Measurements from ENCODE around the gene PTPRN2.

The PTPRN2 gene

DNA sequence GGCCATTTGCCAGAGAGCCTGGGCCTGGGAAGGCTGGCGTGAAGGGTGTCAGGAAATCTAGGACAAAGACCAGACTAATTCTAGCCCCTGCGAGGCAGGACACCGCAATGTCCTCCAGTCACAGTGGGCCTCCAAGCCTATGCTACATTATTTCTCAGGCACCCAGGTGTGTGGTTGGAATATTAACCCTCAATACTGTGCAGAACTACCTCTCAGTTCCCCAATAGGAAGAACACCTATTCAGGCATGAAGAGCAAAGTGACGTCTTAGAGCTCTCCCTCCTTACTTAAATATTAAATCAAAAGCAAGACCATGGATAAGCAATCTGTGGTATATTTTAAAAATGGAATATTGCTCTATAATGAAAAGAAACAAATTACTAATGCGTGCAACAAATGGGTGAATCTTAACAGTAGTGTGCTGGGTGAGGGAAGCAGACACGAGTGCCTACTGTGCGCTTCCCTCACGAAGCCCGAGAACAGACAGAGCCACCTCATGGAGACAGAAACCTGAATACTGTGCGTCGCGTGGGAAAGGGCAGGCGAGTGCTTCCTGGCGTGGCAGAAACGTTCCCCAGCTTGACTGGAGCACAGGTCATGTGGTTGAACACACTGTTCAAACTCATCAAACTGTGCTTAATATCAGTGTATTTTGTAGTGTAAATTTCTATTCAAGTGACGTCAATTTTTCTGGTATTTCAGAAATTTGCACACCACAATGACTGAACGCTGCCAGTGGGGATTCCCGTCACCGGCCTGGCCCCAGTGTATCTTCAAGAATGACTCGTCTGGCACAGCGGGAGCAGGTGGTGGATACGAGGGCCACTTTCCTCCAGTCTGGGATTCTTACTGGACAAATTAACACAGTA, 15.5 kb upstream of the PTPRN2 start:
- Histone ChIP-seq H3K9me3 (ENCODE audit: control insufficient read depth, low read length) (no peaks in the 10 kb centered on the region), H3K27me3 (ENCODE audit: control insufficient read depth, insufficient read depth, low read length) (no peaks in the 10 kb centered on the region), H3K36me3 (ENCODE audit: control insufficient read depth, insufficient read depth, low read length) (no peaks in the 10 kb centered on the region), H3K4me3 (ENCODE audit: low read depth, low read length) (no peak overlapping the region), H3K9ac (no peak overlapping the region), H3K4me2 (ENCODE audit: low read length) (no peak overlapping the region), H3K79me2 (no peaks in the 10 kb centered on the region), H2AFZ (no peak overlapping the region), H3K27ac (no peak overlapping the region), H3K4me1 (no peaks in the 10 kb centered on the region)
- TF ChIP-seq, protein P1, sequence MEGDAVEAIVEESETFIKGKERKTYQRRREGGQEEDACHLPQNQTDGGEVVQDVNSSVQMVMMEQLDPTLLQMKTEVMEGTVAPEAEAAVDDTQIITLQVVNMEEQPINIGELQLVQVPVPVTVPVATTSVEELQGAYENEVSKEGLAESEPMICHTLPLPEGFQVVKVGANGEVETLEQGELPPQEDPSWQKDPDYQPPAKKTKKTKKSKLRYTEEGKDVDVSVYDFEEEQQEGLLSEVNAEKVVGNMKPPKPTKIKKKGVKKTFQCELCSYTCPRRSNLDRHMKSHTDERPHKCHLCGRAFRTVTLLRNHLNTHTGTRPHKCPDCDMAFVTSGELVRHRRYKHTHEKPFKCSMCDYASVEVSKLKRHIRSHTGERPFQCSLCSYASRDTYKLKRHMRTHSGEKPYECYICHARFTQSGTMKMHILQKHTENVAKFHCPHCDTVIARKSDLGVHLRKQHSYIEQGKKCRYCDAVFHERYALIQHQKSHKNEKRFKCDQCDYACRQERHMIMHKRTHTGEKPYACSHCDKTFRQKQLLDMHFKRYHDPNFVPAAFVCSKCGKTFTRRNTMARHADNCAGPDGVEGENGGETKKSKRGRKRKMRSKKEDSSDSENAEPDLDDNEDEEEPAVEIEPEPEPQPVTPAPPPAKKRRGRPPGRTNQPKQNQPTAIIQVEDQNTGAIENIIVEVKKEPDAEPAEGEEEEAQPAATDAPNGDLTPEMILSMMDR (IDR thresholded peaks at IDR 0.05) = no peak

DNA sequence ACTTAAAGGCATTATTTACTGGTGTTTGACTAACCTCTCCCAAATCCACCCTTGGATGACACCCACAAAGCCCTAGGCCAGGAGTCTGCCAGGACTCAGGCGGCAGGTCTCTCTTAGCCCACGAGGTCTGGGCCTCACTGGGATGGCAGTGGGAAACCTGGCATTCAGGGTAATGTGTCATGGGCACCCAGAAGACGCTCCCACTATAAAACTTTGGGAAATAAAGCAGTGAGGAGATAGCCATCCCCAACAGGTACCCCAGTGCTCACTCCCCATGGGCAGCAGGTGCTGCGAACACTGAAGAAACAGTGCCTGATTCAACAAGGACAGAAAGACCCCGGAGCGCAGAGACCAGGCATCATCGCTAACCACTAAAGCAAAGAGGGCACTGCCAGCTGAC, 14.4 kb upstream of the PTPRN2 start:
- Histone ChIP-seq H3K4me2 (ENCODE audit: low read length) (no peak overlapping the region), H2AFZ (no peak overlapping the region), H3K36me3 (ENCODE audit: control insufficient read depth, insufficient read depth, low read length) (no peaks in the 10 kb centered on the region), H3K9me3 (ENCODE audit: control insufficient read depth, low read length) (no peaks in the 10 kb centered on the region), H3K27me3 (ENCODE audit: control insufficient read depth, insufficient read depth, low read length) (no peaks in the 10 kb centered on the region), H3K27ac (no peak overlapping the region), H3K79me2 (no peaks in the 10 kb centered on the region), H3K4me1 (no peaks in the 10 kb centered on the region), H3K9ac (no peak overlapping the region), H3K4me3 (ENCODE audit: low read depth, low read length) (no peak overlapping the region)
- TF ChIP-seq, protein P1 (IDR thresholded peaks at IDR 0.05) = no peak

DNA sequence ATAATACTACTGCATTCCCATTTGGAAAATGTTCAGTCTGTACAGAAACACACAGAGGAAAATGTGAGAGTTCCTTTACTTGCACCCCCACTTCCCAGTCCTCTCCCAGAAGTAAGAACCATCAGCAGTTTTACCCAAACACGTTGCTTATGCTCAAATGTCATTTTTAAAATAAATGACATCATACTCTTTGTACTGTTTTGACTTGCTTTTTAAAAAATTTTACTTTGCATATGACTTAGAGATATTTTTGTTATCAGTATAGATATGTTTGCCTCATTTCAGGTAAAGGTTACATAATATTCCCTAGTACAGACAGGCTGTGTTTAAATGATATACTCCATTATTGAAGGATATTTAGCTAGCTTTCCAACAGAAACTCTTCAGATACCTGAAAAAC, 13.5 kb upstream of the PTPRN2 start:
- H3K79me2 ChIP-seq = no peaks in the 10 kb centered on the region
- H3K27me3 ChIP-seq (ENCODE audit: control insufficient read depth, insufficient read depth, low read length) = no peaks in the 10 kb centered on the region
- no peak overlapping the region for H3K4me3 ChIP-seq (ENCODE audit: low read depth, low read length)
- H2AFZ ChIP-seq = no peak overlapping the region
- no peaks in the 10 kb centered on the region for H3K36me3 ChIP-seq (ENCODE audit: control insufficient read depth, insufficient read depth, low read length)
- TF ChIP-seq, protein P1 (IDR thresholded peaks at IDR 0.05) = no peak
- H3K4me1 ChIP-seq = no peaks in the 10 kb centered on the region
- no peaks in the 10 kb centered on the region for H3K9me3 ChIP-seq (ENCODE audit: control insufficient read depth, low read length)
- H3K27ac ChIP-seq = no peak overlapping the region
- no peak overlapping the region for H3K4me2 ChIP-seq (ENCODE audit: low read length)
- H3K9ac ChIP-seq = no peak overlapping the region

DNA sequence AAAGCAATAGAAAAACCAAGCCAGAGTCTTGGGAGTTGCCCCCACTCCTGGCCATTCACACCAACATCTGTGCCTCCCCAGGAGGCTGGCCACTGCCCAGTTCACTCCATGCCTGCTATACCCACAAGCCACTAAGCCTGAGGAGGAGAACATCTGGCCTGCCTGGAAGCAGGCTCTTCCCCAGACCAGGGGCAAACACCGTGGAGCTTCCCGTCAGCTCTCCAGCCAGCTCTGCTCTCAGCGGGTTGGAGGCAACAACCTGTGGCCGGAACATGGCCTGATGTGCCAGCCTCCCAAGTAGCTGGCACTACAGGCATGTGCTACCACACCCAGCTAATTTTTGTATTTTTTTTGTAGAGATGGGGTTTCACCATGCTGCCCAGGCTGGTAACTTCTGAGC, 9.1 kb upstream of the PTPRN2 start:
- H3K27ac ChIP-seq = no peak overlapping the region
- no peaks in the 10 kb centered on the region for H3K4me1 ChIP-seq
- no peak overlapping the region for H3K4me2 ChIP-seq (ENCODE audit: low read length)
- TF ChIP-seq, protein P1 (IDR thresholded peaks at IDR 0.05) = no peak
- no peak overlapping the region for H2AFZ ChIP-seq
- no peaks in the 10 kb centered on the region for H3K36me3 ChIP-seq (ENCODE audit: control insufficient read depth, insufficient read depth, low read length)
- no peaks in the 10 kb centered on the region for H3K27me3 ChIP-seq (ENCODE audit: control insufficient read depth, insufficient read depth, low read length)
- no peaks in the 10 kb centered on the region for H3K9me3 ChIP-seq (ENCODE audit: control insufficient read depth, low read length)
- H3K4me3 ChIP-seq (ENCODE audit: low read depth, low read length) = no peak overlapping the region
- H3K9ac ChIP-seq = no peak overlapping the region
- H3K79me2 ChIP-seq = no peaks in the 10 kb centered on the region

DNA sequence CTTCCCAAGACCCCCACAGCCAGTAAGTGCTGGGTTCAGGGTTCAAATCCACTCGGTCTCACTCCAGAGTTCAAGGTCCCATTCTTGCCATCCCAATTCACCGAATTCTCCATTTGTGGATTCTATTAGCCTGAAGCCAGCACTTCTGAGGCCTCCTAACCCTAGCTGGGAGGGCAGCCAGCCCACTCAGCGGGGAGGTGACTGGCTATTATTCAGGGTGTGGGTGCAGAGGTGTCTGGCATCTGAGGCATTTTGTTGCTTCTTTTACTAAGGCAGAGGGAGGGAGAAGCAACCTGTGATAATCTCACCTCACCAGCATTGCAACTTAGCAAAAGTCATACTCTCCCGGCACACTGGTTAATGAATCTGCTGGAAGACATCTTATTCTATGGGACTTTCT, 8.7 kb upstream of the PTPRN2 start:
- Histone ChIP-seq H3K79me2 (no peaks in the 10 kb centered on the region), H3K36me3 (ENCODE audit: control insufficient read depth, insufficient read depth, low read length) (no peaks in the 10 kb centered on the region), H3K27me3 (ENCODE audit: control insufficient read depth, insufficient read depth, low read length) (no peaks in the 10 kb centered on the region), H3K4me1 (no peaks in the 10 kb centered on the region), H3K4me2 (ENCODE audit: low read length) (no peak overlapping the region), H3K9me3 (ENCODE audit: control insufficient read depth, low read length) (no peaks in the 10 kb centered on the region), H3K4me3 (ENCODE audit: low read depth, low read length) (no peak overlapping the region), H3K27ac (no peak overlapping the region), H3K9ac (no peak overlapping the region), H2AFZ (no peak overlapping the region)
- TF ChIP-seq, protein P1 (IDR thresholded peaks at IDR 0.05) = no peak

All from parathyroid adenoma (tissue), 2 donors.